ENCODE data around the gene SACM1L. TPM values are rescaled to one million over a fixed set of nuclear protein-coding genes. Genes with fewer than 3 reads are reported as not detected.

The SACM1L gene
- total RNA-seq, 4 donors from 2014 or later = 43.5 to 64.7 (median 54.3) TPM

DNA sequence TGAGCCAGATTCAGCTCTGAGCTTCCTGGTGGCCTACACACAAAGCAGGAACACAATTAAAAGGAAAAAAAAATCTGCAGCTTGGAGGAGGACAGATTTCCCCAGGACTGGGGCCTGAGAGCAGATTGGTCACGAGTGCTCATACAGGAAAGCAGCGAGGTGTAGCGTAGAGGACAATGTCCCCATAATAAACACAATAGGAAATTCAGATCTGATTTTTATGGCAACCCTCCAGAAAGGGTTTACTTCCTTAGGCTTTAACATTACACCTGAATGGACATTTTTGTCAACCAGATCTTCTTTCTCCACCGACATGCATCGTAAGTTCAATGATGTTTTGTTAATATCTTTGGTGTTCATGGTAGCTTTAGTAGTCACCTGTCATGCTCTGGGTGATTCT is 83.9 kb downstream of the SACM1L start:
- 80 to 88% methylated on average over 5 of the region's 5 CpGs for WGBS, 2 donors
- no peaks in the 10 kb centered on the region for H3K9me3 ChIP-seq
- H3K4me1 ChIP-seq = no peaks in the 10 kb centered on the region
- H3K36me3 ChIP-seq = no peaks in the 10 kb centered on the region
- H3K27me3 ChIP-seq = no peaks in the 10 kb centered on the region
- no peak overlapping the region for H3K27ac ChIP-seq
- no peak for DNase-seq (ENCODE audit: low spot score in 2 of 2)
- no peak overlapping the region for H3K4me3 ChIP-seq
- no peak for TF ChIP-seq POLR2A (IDR thresholded peaks at IDR 0.05)
- no peak for TF ChIP-seq EP300 (IDR thresholded peaks at IDR 0.05)
- TF ChIP-seq, protein P1, sequence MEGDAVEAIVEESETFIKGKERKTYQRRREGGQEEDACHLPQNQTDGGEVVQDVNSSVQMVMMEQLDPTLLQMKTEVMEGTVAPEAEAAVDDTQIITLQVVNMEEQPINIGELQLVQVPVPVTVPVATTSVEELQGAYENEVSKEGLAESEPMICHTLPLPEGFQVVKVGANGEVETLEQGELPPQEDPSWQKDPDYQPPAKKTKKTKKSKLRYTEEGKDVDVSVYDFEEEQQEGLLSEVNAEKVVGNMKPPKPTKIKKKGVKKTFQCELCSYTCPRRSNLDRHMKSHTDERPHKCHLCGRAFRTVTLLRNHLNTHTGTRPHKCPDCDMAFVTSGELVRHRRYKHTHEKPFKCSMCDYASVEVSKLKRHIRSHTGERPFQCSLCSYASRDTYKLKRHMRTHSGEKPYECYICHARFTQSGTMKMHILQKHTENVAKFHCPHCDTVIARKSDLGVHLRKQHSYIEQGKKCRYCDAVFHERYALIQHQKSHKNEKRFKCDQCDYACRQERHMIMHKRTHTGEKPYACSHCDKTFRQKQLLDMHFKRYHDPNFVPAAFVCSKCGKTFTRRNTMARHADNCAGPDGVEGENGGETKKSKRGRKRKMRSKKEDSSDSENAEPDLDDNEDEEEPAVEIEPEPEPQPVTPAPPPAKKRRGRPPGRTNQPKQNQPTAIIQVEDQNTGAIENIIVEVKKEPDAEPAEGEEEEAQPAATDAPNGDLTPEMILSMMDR (IDR thresholded peaks at IDR 0.05) = no peak

DNA sequence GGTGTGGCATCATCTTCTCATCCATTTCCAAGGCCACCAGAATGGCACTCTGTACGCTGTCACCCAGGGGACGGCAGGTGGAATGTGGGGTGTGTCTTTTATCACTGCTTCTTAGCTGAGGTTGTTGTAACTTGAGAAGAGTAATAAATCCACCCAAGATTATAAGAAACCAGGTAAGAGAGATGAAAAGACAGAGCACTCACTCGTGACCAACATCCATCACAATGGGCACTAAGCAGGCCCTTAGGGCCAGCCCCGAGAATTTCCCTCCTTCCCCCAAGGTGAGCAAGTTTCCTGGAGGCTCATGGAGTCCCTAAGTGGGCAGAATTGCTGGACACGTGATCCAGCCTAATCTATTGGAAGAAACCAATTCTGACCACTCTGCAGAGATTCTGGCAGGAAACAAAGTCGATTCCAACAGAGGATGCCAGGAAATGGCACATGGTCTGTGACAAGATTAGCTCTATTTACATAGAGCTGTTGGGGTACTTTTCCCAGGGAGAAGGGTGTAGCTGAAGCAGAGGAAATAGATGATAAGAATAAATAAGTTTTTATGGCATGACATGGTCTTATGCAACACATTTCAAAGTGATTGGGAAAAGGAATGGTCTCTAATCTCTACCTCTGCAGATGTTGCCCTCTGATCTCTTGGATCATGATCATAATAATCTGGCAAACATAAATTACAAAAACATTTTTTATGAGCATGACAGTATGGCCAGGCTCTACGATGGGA is 84.7 kb downstream of the SACM1L start:
- TF ChIP-seq, protein P1 (IDR thresholded peaks at IDR 0.05) = no peak
- TF ChIP-seq POLR2A (IDR thresholded peaks at IDR 0.05) (no peak), EP300 (IDR thresholded peaks at IDR 0.05) (no peak)
- H3K36me3 ChIP-seq = no peaks in the 10 kb centered on the region
- no peak overlapping the region for H3K4me3 ChIP-seq
- WGBS, 2 donors = 61 to 65% methylated on average over 7 of the region's 7 CpGs
- no peak for DNase-seq (ENCODE audit: low spot score in 2 of 2)
- H3K9me3 ChIP-seq = no peaks in the 10 kb centered on the region
- no peaks in the 10 kb centered on the region for H3K27me3 ChIP-seq
- H3K4me1 ChIP-seq = no peaks in the 10 kb centered on the region
- H3K27ac ChIP-seq = no peak overlapping the region

DNA sequence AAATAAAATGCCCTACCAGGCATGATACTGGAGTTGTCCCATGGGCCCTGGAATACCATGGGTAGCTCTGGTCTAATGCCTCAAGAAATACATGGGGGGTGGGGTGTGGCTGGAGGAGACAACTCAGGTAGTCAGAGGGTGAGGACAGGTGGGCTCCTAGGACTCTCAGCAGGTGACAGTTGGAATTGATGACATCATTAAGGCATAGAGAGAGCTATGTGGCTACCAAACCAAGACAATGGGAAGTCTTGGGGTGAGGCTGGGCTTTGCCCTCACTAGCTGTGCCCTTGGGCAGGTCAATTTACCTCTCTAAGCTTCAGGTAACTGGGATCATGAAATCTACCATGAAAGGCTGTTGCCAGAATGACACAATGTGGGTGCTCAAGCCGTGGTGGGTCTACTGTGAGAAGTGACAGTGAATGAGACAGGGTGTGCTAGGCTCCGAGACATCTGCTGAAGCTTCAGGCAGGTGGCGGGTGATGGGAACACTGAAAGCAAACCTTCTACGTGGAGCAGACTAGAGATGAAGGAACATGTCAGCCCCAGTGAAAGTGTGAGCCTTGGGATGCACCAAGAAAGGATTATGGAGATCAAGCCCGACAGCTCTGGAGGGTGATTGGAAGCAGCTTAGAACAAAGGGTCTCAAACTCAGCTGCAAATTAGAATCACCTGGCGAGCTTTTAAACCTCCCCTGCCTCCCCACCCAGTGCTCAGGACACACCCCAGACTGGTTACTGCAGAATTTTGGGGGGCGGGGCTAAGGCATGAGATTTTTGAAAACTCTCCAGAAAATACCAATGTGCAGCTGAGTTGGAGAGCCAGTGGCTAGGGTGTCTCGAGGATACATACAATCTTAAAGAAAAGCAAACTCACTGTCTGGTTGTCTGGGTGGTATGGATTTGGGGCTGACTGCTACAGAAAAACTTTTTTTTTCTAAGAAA is 85.7 kb downstream of the SACM1L start:
- no peaks in the 10 kb centered on the region for H3K27me3 ChIP-seq
- no peaks in the 10 kb centered on the region for H3K4me1 ChIP-seq
- no peak for TF ChIP-seq POLR2A (IDR thresholded peaks at IDR 0.05)
- no peak for TF ChIP-seq EP300 (IDR thresholded peaks at IDR 0.05)
- TF ChIP-seq, protein P1 (IDR thresholded peaks at IDR 0.05) = no peak
- no peak overlapping the region for H3K4me3 ChIP-seq
- no peaks in the 10 kb centered on the region for H3K9me3 ChIP-seq
- no peak for DNase-seq (ENCODE audit: low spot score in 2 of 2)
- WGBS, 2 donors = 73 to 75% methylated on average over 8 of the region's 8 CpGs
- no peaks in the 10 kb centered on the region for H3K36me3 ChIP-seq
- no peak overlapping the region for H3K27ac ChIP-seq

DNA sequence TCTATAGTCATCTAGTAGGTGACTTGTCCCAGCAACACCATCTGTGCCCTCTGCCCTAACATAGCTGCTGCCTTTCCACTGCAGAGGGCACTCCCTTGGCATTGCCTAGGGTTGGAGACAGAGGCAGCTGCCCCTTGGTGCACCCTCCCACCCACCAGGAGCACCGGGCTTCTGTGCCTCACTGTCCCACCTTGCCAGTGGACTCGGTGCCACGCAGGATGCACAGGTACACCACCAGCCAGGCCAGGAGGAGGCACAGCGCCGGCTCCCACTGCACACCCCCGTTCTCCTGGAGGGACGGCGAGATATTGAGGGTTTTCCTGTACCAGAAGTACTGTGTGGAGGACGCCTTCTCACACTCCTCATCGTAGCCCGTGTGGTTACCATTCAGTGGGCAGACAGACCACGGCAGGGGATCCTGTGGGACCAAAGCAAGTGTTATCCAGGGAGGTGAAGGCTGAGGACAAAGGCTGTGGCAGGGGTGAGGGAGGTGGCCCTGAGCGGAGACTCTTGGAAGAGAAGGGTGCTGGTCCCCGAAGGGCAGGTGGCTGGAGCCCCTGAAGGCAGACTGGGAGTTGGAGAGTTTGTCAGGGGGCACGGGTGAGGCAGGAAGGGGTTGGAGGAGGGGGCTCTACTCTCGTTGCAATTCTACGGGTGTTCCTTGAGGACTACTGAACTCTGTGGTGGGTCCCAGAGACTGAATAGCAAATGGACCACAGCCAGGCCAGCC is 86.5 kb downstream of the SACM1L start:
- no peak overlapping the region for H3K27ac ChIP-seq
- DNase-seq (ENCODE audit: low spot score in 2 of 2) = no peak
- H3K36me3 ChIP-seq = no peaks in the 10 kb centered on the region
- H3K27me3 ChIP-seq = no peaks in the 10 kb centered on the region
- 78 to 89% methylated on average over 15 to 17 of the region's 17 CpGs for WGBS, 2 donors
- no peaks in the 10 kb centered on the region for H3K9me3 ChIP-seq
- H3K4me1 ChIP-seq = no peaks in the 10 kb centered on the region
- TF ChIP-seq POLR2A (IDR thresholded peaks at IDR 0.05) (no peak), EP300 (IDR thresholded peaks at IDR 0.05) (no peak)
- TF ChIP-seq, protein P1 (IDR thresholded peaks at IDR 0.05) = no peak
- no peak overlapping the region for H3K4me3 ChIP-seq

Data from tibial nerve (tissue), 4 donors.